HG02884 (cell line): Measurements from ENCODE around the gene SRGAP2B.
"Not testable (repeated sequence)": the region's sequence is repeated elsewhere in the genome, so short reads cannot be mapped to it uniquely, and the experiment has no call there.

ENCODE experiments used
- ATAC-seq: cut with Tn5 transposase; IDR thresholded peaks from one replicate; pipeline ENCODE4 v1.9.1; 2021; ENCODE audit warnings: mild to moderate bottlenecking, moderate library complexity; ENCODE audit not compliant: unreplicated experiment

Gene SRGAP2B

GRCh38 chr1:145000074-145000742 lies 94.9 kb downstream of the SRGAP2B start:
- ATAC-seq: not testable (repeated sequence)

- ATAC-seq: not testable (repeated sequence)
Observed at GRCh38 chr1:144998981-144999273, 96.2 kb downstream of the SRGAP2B start.

- ATAC-seq: not testable (repeated sequence)
Observed at GRCh38 chr1:144998134-144998980, 96.8 kb downstream of the SRGAP2B start.

- ATAC-seq: not testable (repeated sequence)
Observed at GRCh38 chr1:144995833-144996410, 99.2 kb downstream of the SRGAP2B start.

GRCh38 chr1:144992915-144993314 lies 102.2 kb downstream of the SRGAP2B start:
- not testable (repeated sequence) for ATAC-seq

GRCh38 chr1:144990611-144991010 lies 104.5 kb downstream of the SRGAP2B start:
- not testable (repeated sequence) for ATAC-seq

- not testable (repeated sequence) for ATAC-seq
Observed at GRCh38 chr1:144987131-144987530, 108.0 kb downstream of the SRGAP2B start.

GRCh38 chr1:144986171-144986860 lies 108.8 kb downstream of the SRGAP2B start:
- ATAC-seq: not testable (repeated sequence)

- ATAC-seq: not testable (repeated sequence)
Observed at GRCh38 chr1:144985550-144986170, 109.5 kb downstream of the SRGAP2B start.

- not testable (repeated sequence) for ATAC-seq
Observed at GRCh38 chr1:144982802-144983525, 112.2 kb downstream of the SRGAP2B start.

- not testable (repeated sequence) for ATAC-seq
Observed at GRCh38 chr1:144981157-144981556, 114.0 kb downstream of the SRGAP2B start.

- not testable (repeated sequence) for ATAC-seq
Observed at GRCh38 chr1:144979960-144980595, 115.0 kb downstream of the SRGAP2B start.

GRCh38 chr1:144977856-144978255 lies 117.3 kb downstream of the SRGAP2B start:
- not testable (repeated sequence) for ATAC-seq

GRCh38 chr1:144971936-144972335 lies 123.2 kb downstream of the SRGAP2B start:
- not testable (repeated sequence) for ATAC-seq

GRCh38 chr1:144966488-144966887 lies 128.6 kb downstream of the SRGAP2B start:
- not testable (repeated sequence) for ATAC-seq

GRCh38 chr1:144964765-144965164 lies 130.4 kb downstream of the SRGAP2B start:
- not testable (repeated sequence) for ATAC-seq

- not testable (repeated sequence) for ATAC-seq
Observed at GRCh38 chr1:144964186-144964585, 130.9 kb downstream of the SRGAP2B start.

- ATAC-seq: not testable (repeated sequence)
Observed at GRCh38 chr1:144963571-144963970, 131.6 kb downstream of the SRGAP2B start.
